Aorta (tissue), 5 donors: ENCODE measurements around the gene LDLRAD4. TPM values are rescaled to one million over a fixed set of nuclear protein-coding genes. Genes with fewer than 3 reads are reported as not detected.
A peak's percentile ranks its signal among the peaks of the same experiment; 100 is the strongest.

ENCODE experiments used
- ATAC-seq: fragments of 200-7000 bp; cut with Tn5 transposase; one replicate; pipeline ENCODE4 v1.9.1; 2022; ENCODE audit warnings: moderate library complexity; ENCODE audit not compliant: low FRiP score
- DNase-seq, 2 donors: peaks; one replicate each; pipeline ENCODE4 v3.0.0-alpha.2; 2020
- H3K27ac ChIP-seq, 2 donors: one replicate each; pipeline ENCODE4 v1.5.1; 2013; ENCODE audit warnings: low read length in 2 of 2, mild to moderate bottlenecking in 2 of 2, moderate library complexity in 2 of 2, control low read depth in 1 of 2, inconsistent platforms in 1 of 2, low read depth in 1 of 2
- H3K27me3 ChIP-seq, 2 donors: one replicate each; pipeline ENCODE4 v1.6.1; 2013; ENCODE audit warnings: control low read depth in 1 of 2, low read length in 1 of 2, mild to moderate bottlenecking in 1 of 2, moderate library complexity in 1 of 2; ENCODE audit not compliant: insufficient read depth in 2 of 2, control insufficient read depth in 1 of 2
- H3K36me3 ChIP-seq, 2 donors: one replicate each; pipeline ENCODE4 v1.6.1; 2013; ENCODE audit warnings: control low read depth in 1 of 2, low read length in 1 of 2, mild to moderate bottlenecking in 1 of 2; ENCODE audit not compliant: insufficient read depth in 2 of 2, control insufficient read depth in 1 of 2
- H3K4me1 ChIP-seq, 2 donors: one replicate each; pipeline ENCODE4 v1.6.1; 2013; ENCODE audit warnings: low read length in 2 of 2, control low read depth in 1 of 2, mild to moderate bottlenecking in 1 of 2, moderate library complexity in 1 of 2; ENCODE audit not compliant: insufficient read depth in 2 of 2, control insufficient read depth in 1 of 2
- H3K4me3 ChIP-seq, 2 donors: one replicate each; pipeline ENCODE4 v1.5.1; 2013; ENCODE audit warnings: low read length in 2 of 2, control low read depth in 1 of 2, mild to moderate bottlenecking in 1 of 2
- H3K9me3 ChIP-seq: one replicate; pipeline ENCODE4 v1.6.1; 2013; ENCODE audit warnings: mild to moderate bottlenecking, low read length; ENCODE audit not compliant: control insufficient read depth
- WGBS, 2 donors: extraction: QIAGEN DNeasy Blood & Tissue Kit; methylation state at CpG; one replicate each; pipeline ENCODE4 v1.1.7; 2013; 5-methylcytosine and 5-hydroxymethylcytosine counted together
- intact Hi-C, 2 donors: fragments of 100-400 bp; cut with DNase I; formaldehyde crosslinking; loops; one replicate each; pipeline versions ENCODE4 v1.14.2 to v1.15.0; 2022
- polyA plus RNA-seq, 2 donors: library from polyadenylated mRNA; stranded (reverse); fragments of 200-250 nt; gene quantifications; one replicate each; pipeline ENCODE4 v1.2.3, GENCODE V29; 2013
- total RNA-seq, 2 donors: library from RNA; stranded (reverse); fragmentation: NEBNext Ultra II Directional; extraction: Animal tissue kit (Norgen Biotek cat#: 25700); gene quantifications; one replicate each; pipeline ENCODE4 v1.2.1, GENCODE V29; 2021
- donor health status: healthy with polysubstance abuse.
- donor health status: Bipolar disorder and iron deficiency.
- donor health status: DM: no; HTN: no; CAD: no.
- donor health status: DM: no; HTN: no; CAD: no.
- donor health status: DM: yes; HTN: yes; CAD: no.

Gene LDLRAD4
- total and polyA plus RNA-seq, 4 donors, result 7.0 to 112 (median 36.9) TPM

DNA sequence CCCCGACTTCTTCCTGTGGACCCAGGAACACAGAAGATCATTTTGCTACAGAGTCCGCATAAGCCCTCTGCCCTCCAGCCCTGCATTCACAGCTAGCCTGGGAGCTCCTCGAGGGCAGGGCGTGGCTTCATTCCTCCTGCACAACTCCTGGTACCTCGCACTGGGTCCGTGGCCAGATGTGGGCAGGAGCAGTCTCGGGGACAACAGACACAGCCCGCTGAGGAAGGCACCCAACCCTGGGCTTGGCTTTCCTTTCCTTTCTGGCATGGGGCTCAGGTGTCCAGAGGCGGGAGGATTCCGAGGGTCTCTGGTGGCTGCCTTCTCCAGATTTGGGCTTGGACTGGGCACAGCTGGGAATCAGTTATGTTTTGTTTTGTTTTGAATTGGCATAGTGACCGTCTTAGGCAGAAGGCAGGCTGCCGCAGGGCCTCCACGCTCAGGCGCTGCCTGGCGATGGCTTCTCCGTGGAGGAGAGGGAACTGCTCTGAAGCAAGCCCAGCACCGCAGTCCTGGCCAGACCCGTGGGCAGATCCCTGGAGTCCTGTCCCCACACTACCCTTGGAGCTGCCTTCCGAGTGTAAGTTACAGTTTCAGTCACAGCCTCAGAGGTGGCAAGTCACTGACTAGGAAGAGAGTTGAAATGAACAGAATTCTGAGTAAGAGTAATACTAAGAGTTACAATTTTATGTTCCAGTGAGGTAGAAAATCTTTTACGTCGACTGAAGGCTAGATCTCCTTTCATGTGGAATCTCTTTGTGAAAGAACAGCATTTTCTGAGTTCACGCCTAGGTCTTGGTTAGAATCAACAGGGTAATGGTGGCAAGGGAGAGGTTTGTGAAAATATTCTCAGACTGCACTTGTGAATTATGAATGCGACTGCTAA lies 47.9 kb downstream of the LDLRAD4 start:
- Histone ChIP-seq H3K36me3 (no peaks in the 10 kb centered on the region), H3K4me3 (no peak overlapping the region), H3K4me1 (peaks cover 3 to 9% of the 10 kb centered on the region in 2 donors), H3K27me3 (no peaks in the 10 kb centered on the region), H3K27ac (peak overlapping the region; percentile 58 to 87), H3K9me3 (no peaks in the 10 kb centered on the region)
- peak; percentile 75 for ATAC-seq
- whole genome bisulfite sequencing, 2 donors, result 12 to 15% methylated on average over 23 of the region's 23 CpGs
- peak; percentile 75 to 88 for DNase-seq
- intact Hi-C loops, result loop anchor here (5.0 to 10.0 kb wide), 4 partner anchors 44 to 992 kb away; no protein-coding TSS in a partner anchor

DNA sequence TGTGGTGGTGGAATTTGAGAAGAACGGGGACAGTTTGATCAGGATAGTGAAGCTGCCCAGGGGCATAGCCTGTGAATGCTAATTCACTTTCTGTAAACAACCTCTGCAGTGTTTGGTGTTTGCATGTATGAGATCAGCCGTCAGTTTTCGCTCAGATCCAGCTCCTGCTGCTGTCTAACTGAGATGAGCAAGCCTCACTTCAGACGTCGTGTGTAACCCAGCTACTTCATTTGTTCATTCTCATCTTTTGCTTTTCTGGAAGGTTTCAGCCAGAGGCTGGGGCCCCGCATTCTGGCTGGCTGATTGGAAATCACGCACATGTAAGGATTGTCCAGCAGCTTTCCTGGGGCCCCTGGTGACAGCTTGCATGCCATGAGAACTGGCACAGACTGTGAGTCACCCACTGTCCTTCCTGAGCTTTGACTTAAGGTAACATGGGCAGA lies 48.9 kb downstream of the LDLRAD4 start:
- no peaks in the 10 kb centered on the region for H3K9me3 ChIP-seq
- 58 to 61% methylated on average over 7 of the region's 7 CpGs for WGBS, 2 donors
- no peak overlapping the region for H3K4me3 ChIP-seq
- H3K36me3 ChIP-seq, result no peaks in the 10 kb centered on the region
- no peaks in the 10 kb centered on the region for H3K27me3 ChIP-seq
- H3K4me1 ChIP-seq, result peaks cover 0 to 9% of the 10 kb centered on the region in 2 donors
- peak overlapping the region in 1 of 2 donors; percentile 54 for H3K27ac ChIP-seq
- DNase-seq, result no peak
- ATAC-seq, result no peak
- intact Hi-C loops, result loop anchor here (5.0 to 10.0 kb wide), 4 partner anchors 45 to 993 kb away; no protein-coding TSS in a partner anchor

DNA sequence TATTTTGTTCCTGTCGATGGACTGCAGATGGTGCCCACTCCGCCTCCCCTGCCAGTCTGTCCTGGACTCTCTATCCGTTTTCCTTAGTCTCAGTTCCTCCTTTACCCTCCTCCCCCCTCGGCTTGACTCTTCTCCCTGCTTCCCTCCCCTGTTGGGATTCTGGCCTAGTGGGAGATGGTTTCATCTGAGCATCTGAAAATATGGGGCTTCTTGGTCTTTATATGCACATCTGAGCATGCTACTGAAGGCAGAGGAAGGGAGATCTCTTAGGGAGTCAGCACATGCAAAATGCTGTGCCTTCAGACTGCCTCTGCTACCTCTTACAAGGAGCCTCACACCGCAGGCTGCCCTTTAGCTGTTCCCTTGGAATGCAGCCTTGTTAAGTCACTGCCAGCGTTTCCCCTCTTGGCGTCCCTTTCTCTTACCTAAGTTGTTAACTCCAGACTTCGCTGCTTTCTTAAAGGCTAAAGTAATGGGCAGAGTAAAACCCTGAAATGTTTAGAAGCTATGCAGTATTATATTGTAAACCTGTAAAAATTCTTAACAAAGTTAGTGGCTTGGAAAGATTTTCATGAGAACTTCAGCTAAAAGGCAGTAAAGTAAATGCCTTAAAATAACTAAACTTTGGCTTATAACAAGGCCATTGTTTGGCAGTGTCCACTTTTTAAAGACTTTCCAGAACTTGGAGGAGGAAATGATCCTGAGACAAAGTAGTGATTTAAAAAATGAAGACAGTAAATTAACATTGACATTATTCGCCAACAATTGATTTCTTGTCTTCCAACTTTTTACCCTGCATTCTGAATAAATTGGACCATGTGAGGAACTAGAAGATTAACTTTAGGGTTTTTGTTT lies 49.8 kb downstream of the LDLRAD4 start:
- H3K4me1 ChIP-seq, result peaks cover 0 to 9% of the 10 kb centered on the region in 2 donors
- no peaks in the 10 kb centered on the region for H3K36me3 ChIP-seq
- WGBS, 2 donors, result 12 to 13% methylated on average over 9 of the region's 9 CpGs
- no peaks in the 10 kb centered on the region for H3K9me3 ChIP-seq
- DNase-seq (no peak), ATAC-seq (no peak)
- intact Hi-C loops, result loop anchor here (2.0 to 10.0 kb wide), 5 partner anchors 46 to 994 kb away; no protein-coding TSS in a partner anchor
- H3K27ac ChIP-seq, result peak overlapping the region in 1 of 2 donors; percentile 83
- H3K27me3 ChIP-seq, result no peaks in the 10 kb centered on the region
- H3K4me3 ChIP-seq, result no peak overlapping the region

DNA sequence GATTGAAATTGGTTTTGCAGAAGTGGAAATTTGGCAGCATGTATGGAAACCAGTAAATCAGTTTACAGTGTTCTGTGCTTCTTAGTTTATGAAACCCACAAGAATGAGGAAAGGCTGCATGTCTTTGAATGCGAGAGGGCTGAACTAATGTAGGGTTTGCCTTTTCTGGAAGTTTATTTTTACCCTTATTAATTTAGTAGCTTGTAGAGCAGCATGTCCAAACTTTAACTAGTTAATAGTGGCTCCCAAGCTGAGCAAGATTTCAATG lies 50.4 kb downstream of the LDLRAD4 start:
- intact Hi-C loops, result loop anchor here (2.0 to 10.0 kb wide), 5 partner anchors 47 to 994 kb away; no protein-coding TSS in a partner anchor
- DNase-seq (no peak), ATAC-seq (no peak)
- Histone ChIP-seq H3K27me3 (no peaks in the 10 kb centered on the region), H3K27ac (peak overlapping the region in 1 of 2 donors; percentile 3), H3K4me1 (peaks cover 0 to 9% of the 10 kb centered on the region in 2 donors), H3K4me3 (no peak overlapping the region), H3K9me3 (no peaks in the 10 kb centered on the region), H3K36me3 (no peaks in the 10 kb centered on the region)
- 4% methylated on average over 1 of the region's 1 CpG for WGBS, 2 donors

DNA sequence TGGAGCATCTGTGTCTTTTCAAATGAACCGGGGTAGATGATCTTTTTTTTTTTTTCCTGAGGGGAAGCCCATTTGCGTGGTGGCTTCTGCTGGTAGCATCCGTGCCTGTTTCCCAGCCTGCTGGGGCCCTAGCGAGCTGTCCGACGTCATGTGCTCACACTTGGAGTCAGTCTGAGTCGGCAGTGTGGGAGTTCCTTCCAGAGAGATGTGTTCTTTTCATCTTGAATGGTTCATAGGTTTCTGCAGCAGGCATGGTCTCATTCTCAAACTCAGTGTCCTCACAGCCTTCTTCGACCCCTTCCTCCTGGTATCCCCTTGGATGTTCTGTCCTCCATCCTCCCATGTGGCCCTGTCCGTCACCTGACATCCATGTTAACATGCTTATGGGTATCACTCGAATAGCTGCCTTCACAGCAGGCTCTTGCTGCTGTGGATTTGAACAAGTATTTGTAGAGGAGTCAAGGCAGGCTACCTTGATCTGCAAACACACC lies 51.0 kb downstream of the LDLRAD4 start:
- no peaks in the 10 kb centered on the region for H3K27me3 ChIP-seq
- peak overlapping the region in 1 of 2 donors; percentile 46 for H3K27ac ChIP-seq
- no peak overlapping the region for H3K4me3 ChIP-seq
- ATAC-seq (no peak), DNase-seq (peak in 1 of 2 donors; percentile 78)
- WGBS, 2 donors, result 28 to 31% methylated on average over 10 of the region's 10 CpGs
- no peaks in the 10 kb centered on the region for H3K9me3 ChIP-seq
- H3K4me1 ChIP-seq, result peaks cover 4 to 8% of the 10 kb centered on the region in 2 donors
- no peaks in the 10 kb centered on the region for H3K36me3 ChIP-seq
- intact Hi-C loops, result loop anchor here (2.0 to 10.0 kb wide), 5 partner anchors 47 to 995 kb away; no protein-coding TSS in a partner anchor

DNA sequence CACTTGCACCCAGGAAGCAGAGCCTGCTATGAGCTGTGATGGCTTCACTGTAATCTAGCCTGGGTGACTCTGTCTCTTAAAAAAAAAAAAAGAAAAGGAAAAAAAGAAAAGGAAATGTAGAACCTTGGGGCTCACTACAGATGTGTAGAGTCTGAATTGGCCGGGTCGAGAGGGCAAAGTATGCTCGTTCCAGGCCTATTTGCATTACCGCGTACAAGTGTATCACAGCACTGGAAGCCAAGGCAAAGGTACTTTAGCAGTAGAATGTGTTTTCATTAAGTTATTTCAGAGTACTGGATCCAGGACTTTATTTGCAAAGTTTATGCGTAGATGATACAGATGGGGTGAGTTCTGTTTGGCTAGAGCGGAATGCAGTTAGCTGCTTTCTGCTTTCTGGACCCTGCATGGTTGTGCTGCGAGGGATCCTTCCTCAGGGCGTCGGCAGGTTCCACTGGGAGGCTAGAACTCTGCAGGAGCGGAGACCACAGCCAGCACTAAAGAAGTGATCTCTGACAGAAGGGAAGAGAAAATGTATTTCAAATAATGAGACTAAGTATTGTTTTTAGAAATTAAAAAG lies 51.8 kb downstream of the LDLRAD4 start:
- DNase-seq, result no peak
- H3K4me1 ChIP-seq, result peaks cover 4 to 8% of the 10 kb centered on the region in 2 donors
- no peak overlapping the region for H3K27ac ChIP-seq
- intact Hi-C loops, result no loop called here
- no peaks in the 10 kb centered on the region for H3K36me3 ChIP-seq
- H3K9me3 ChIP-seq, result no peaks in the 10 kb centered on the region
- no peak for ATAC-seq
- no peaks in the 10 kb centered on the region for H3K27me3 ChIP-seq
- WGBS, 2 donors, result 86% methylated on average over 11 of the region's 11 CpGs
- no peak overlapping the region for H3K4me3 ChIP-seq

DNA sequence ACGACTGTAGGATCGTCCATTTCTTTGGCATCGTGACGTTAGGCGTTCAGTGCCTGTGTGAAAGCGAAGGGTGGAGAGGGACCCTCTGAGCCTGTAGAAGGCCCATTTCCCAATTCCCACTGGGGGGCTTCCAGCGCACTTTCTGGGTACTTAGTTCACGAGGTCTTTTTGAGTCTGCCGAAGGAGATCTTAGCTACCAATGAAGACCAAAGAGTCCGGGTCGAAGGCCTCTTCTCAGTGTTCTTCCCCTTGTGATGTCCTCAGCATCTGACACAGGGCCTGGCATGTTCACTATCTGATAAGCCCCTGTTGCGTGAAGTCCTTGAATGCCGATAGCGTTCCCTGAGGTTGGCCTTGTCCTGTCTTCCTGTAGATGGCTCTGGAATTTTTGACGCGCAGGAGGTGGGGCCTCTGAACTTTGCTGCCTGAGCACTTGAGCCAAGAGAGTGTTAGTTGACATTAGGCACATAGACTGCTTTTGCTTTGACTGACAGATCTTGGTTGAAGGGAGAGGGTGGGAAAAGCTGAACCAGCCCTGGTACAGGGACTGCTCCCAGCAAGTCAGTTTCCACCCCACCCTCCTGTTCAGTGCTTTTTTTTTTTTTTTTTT lies 52.8 kb downstream of the LDLRAD4 start:
- Histone ChIP-seq H3K9me3 (no peaks in the 10 kb centered on the region), H3K4me1 (peaks cover 4 to 8% of the 10 kb centered on the region in 2 donors), H3K36me3 (no peaks in the 10 kb centered on the region), H3K27me3 (no peaks in the 10 kb centered on the region), H3K27ac (peak overlapping the region in 1 of 2 donors; percentile 31), H3K4me3 (no peak overlapping the region)
- DNase-seq, result no peak
- intact Hi-C loops, result no loop called here
- 88% methylated on average over 16 of the region's 16 CpGs for WGBS, 2 donors
- ATAC-seq, result no peak

DNA sequence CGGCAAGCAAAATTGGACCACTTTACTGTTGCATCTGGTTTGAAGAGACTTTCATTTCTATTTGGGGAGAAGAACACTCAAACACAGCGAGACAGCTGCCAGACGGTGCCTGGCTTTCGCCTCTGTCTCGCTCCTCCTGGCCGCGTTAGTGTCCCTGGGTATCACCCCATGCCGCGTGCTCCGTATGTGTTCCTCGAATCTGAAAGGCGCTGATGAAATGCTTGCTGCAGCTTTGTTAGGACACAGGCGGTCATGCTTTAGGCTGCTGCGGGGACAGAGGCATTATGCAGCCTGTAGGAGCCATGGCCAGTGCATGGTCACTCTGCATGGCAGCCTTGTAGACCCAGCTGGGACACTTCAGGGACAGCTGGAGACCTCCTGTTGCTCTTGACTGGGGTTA lies 53.9 kb downstream of the LDLRAD4 start:
- ATAC-seq (no peak), DNase-seq (no peak)
- H3K4me3 ChIP-seq, result no peak overlapping the region
- no peak overlapping the region for H3K27ac ChIP-seq
- H3K9me3 ChIP-seq, result no peaks in the 10 kb centered on the region
- H3K36me3 ChIP-seq, result no peaks in the 10 kb centered on the region
- no peaks in the 10 kb centered on the region for H3K27me3 ChIP-seq
- H3K4me1 ChIP-seq, result peaks cover 4 to 11% of the 10 kb centered on the region in 2 donors
- 95 to 96% methylated on average over 14 of the region's 14 CpGs for WGBS, 2 donors
- intact Hi-C loops, result loop anchor here in 1 of 2 donors (2.0 kb wide), 1 partner anchor 42 kb away; no protein-coding TSS in a partner anchor
